Endothelial cell of umbilical vein (primary cell): Measurements from ENCODE around the gene UNC5A. TPM values are rescaled to one million over a fixed set of nuclear protein-coding genes. Genes with fewer than 3 reads are reported as not detected.

ENCODE experiments used
- BruUV-seq: library from RNA; stranded (reverse); fragments of 400-500 nt; replicated peaks from 2 replicates; lab custom pipeline; 2021; lab: Mats Ljungman, UMichigan
- CTCF ChIA-PET: fragments of 300-600, 350-600 bp; sonication (Branson Sonifier 250); formaldehyde crosslinking; loops from one replicate; lab custom pipeline; 2021; ENCODE audit warnings: antibody characterized with exemption, inconsistent platforms; lab: Charles Lee
- POLR2A ChIA-PET: fragments of 300-600, 350-600 bp; sonication (Branson Sonifier 250); formaldehyde crosslinking; loops from one replicate; lab custom pipeline; 2021; ENCODE audit warnings: antibody characterized with exemption, inconsistent platforms; lab: Charles Lee
- DNase-seq: peaks from one replicate; pipeline ENCODE4 v3.0.0-alpha.2; 2011; ENCODE audit warnings: low read depth, low spot score
- FAIRE-seq: peaks from 2 replicates; lab custom pipeline; 2011; peaks lifted over from hg19 to GRCh38; lab: Jason Lieb, UNC
- H2AFZ ChIP-seq: 2 replicates; pipeline ENCODE4 v1.6.0; 2012; ENCODE audit warnings: low read depth, low read length, control low read depth, inconsistent platforms
- H3K27ac ChIP-seq: 2 replicates; pipeline ENCODE4 v1.5.1; 2011; ENCODE audit warnings: low read depth, mild to moderate bottlenecking, control low read depth, low read length, moderate library complexity; ENCODE audit not compliant: insufficient read depth
- H3K27me3 ChIP-seq, 2 experiments: 2 replicates each; pipeline versions ENCODE4 v1.6.0 to v1.6.1; 2011; ENCODE audit warnings: low read length in 2 of 2, mixed read lengths in 1 of 2; ENCODE audit not compliant: control insufficient read depth in 2 of 2, insufficient read depth in 2 of 2
- H3K36me3 ChIP-seq, 2 experiments: 2 replicates in 1 of 2; 3 replicates in 1 of 2; pipeline ENCODE4 v1.5.1; 2011; ENCODE audit warnings: low read length in 2 of 2, mild to moderate bottlenecking in 1 of 2, moderate library complexity in 1 of 2; ENCODE audit not compliant: control insufficient read depth in 2 of 2, insufficient read depth in 2 of 2; ENCODE audit errors: extremely low read depth in 1 of 2
- H3K4me1 ChIP-seq: 3 replicates; pipeline ENCODE4 v1.5.1; 2011; ENCODE audit warnings: mild to moderate bottlenecking, low read length; ENCODE audit not compliant: control insufficient read depth, insufficient read depth; ENCODE audit errors: extremely low read depth
- H3K4me2 ChIP-seq: 2 replicates; pipeline ENCODE4 v1.6.1; 2011; ENCODE audit warnings: low read length, control low read depth, mixed read lengths; ENCODE audit not compliant: insufficient read depth
- H3K4me3 ChIP-seq, 3 experiments: fragments of 200-600 bp in 1 of 3; sonication (generic), shearing (Covaris generic) in 1 of 3; replicated peaks in 1 of 3; 2 replicates each; pipeline ENCODE4 v1.5.1; 2011 to 2016; ENCODE audit warnings: control low read depth in 3 of 3, low read length in 3 of 3, mild to moderate bottlenecking in 2 of 3, inconsistent platforms in 1 of 3, low read depth in 1 of 3, moderate library complexity in 1 of 3; ENCODE audit not compliant: insufficient read depth in 1 of 3
- H3K79me2 ChIP-seq: 2 replicates; pipeline ENCODE4 v1.6.0; 2012; ENCODE audit warnings: low read length, inconsistent platforms; ENCODE audit not compliant: control insufficient read depth, insufficient read depth
- H3K9ac ChIP-seq: replicated peaks from 2 replicates; pipeline ENCODE3; 2011; ENCODE audit warnings: low read length, control low read depth; ENCODE audit not compliant: insufficient read depth; ENCODE audit errors: extremely low read depth
- H3K9me1 ChIP-seq: replicated peaks from 3 replicates; pipeline ENCODE4 v1.6.0; 2011; ENCODE audit warnings: mild to moderate bottlenecking, low read length; ENCODE audit not compliant: control insufficient read depth, insufficient read depth; ENCODE audit errors: extremely low read depth
- H3K9me3 ChIP-seq: replicated peaks from 2 replicates; pipeline ENCODE4 v1.5.1; 2012; ENCODE audit warnings: low read length, inconsistent platforms; ENCODE audit not compliant: control insufficient read depth, insufficient read depth
- H4K20me1 ChIP-seq: replicated peaks from 2 replicates; pipeline ENCODE3; 2011; ENCODE audit warnings: mild to moderate bottlenecking, low read length; ENCODE audit not compliant: control insufficient read depth, insufficient read depth; ENCODE audit errors: extremely low read depth
- EZH2 ChIP-seq: IDR thresholded peaks from 2 replicates; pipeline ENCODE4 v1.6.1; 2012; ENCODE audit warnings: borderline replicate concordance, low read depth, mild to moderate bottlenecking, moderate library complexity, low read length, inconsistent platforms; ENCODE audit not compliant: severe bottlenecking
- FOS ChIP-seq: IDR thresholded peaks from 2 replicates; pipeline ENCODE4 v1.6.1; 2011; ENCODE audit warnings: mild to moderate bottlenecking, low read length, moderate library complexity, borderline replicate concordance; ENCODE audit not compliant: insufficient read depth
- GATA2 ChIP-seq: IDR thresholded peaks from 2 replicates; pipeline ENCODE4 v1.7.0; 2011; ENCODE audit warnings: low read depth, mild to moderate bottlenecking, moderate library complexity, mixed read lengths, low read length; ENCODE audit not compliant: insufficient read length, insufficient read depth
- JUN ChIP-seq: IDR thresholded peaks from 2 replicates; pipeline ENCODE4 v1.6.1; 2011; ENCODE audit warnings: borderline replicate concordance, low read depth; ENCODE audit not compliant: insufficient read length, insufficient read depth
- MYC ChIP-seq: IDR thresholded peaks from one replicate; pipeline ENCODE4 v1.6.1; 2011; ENCODE audit warnings: mild to moderate bottlenecking, low read depth, low read length
- POLR2A ChIP-seq: IDR thresholded peaks from 2 replicates; pipeline ENCODE4 v1.6.1; 2012; ENCODE audit warnings: low read depth, mild to moderate bottlenecking, control low read depth, low read length
- POLR2AphosphoS5 ChIP-seq: IDR thresholded peaks from 2 replicates; pipeline ENCODE4 v1.6.1; 2012; ENCODE audit warnings: low read depth, mild to moderate bottlenecking, control low read depth, low read length, moderate library complexity; ENCODE audit not compliant: insufficient read depth
- dilution Hi-C: fragments of 300-500 bp; cut with MboI; formaldehyde crosslinking; loops from one replicate; pipeline ENCODE4 v1.15.0; 2019; ENCODE audit warnings: low sequenced_read_pairs; ENCODE audit not compliant: extremely low pct_ligation_motif_present
- intact Hi-C: fragments of 100-400 bp; cut with micrococcal nuclease; formaldehyde crosslinking; loops from one replicate; pipeline ENCODE4 v1.10.0; 2022
- polyA plus RNA-seq, 4 experiments: library from polyadenylated mRNA; depleted of rRNA in 3 of 4; stranded (reverse) in 3 of 4; unstranded in 1 of 4; fragments of >200 nt; gene quantifications; 2 replicates each; pipeline versions ENCODE4 v1.2.1 to v1.2.3, GENCODE V29; 2011 to 2012; ENCODE audit warnings: missing spikeins in 1 of 4
- total RNA-seq: library from RNA; stranded (reverse); gene quantifications from 2 replicates; pipeline ENCODE4 v1.2.3, GENCODE V29; 2021
- TF ChIP-seq, protein P1 (sequence below), 2 donors: IDR thresholded peaks; 1 replicate in 1 of 2; 2 replicates in 1 of 2; pipeline ENCODE4 v1.5.1; 2011; ENCODE audit warnings: low read length in 2 of 2, mild to moderate bottlenecking in 2 of 2, moderate library complexity in 2 of 2, control low read depth in 1 of 2, inconsistent platforms in 1 of 2, low read depth in 1 of 2; ENCODE audit not compliant: insufficient read depth in 1 of 2; ENCODE audit errors: extremely low read depth in 1 of 2
- TF ChIP-seq, protein P2 (sequence below): IDR thresholded peaks from 2 replicates; pipeline ENCODE4 v1.6.1; 2011; ENCODE audit not compliant: insufficient read depth, insufficient read length

UNC5A gene
- total and polyA plus RNA-seq, 2 donors (not counting 3 experiments of a cell fraction or from before 2014, with no cell fraction given) = 0.08 to 0.22 TPM

DNA sequence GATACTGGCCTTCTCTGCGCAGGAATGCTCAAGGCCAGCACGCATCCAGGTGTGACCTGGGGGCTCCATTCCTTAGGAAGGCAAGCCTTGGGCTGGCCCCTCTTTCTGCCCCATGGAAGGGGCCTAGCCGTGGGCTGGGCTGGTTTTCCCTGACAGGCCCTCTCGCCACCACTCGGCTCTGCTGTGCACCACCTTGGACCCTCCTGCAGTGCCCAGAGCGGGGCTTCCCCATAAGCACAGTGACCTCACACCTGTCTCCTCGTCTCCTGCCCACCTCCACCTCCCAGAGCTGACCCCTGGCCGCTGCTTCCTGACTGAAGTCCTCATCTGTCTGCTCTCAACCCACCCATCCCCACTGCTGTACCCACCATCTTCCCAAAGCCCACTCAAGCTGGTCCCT lies 21.1 kb downstream of the UNC5A start:
- no peak overlapping the region for H3K4me2 ChIP-seq
- ChIA-PET CTCF (no interaction called here), POLR2A (no interaction called here)
- H3K36me3 ChIP-seq = no peaks in the 10 kb centered on the region
- no peak for DNase-seq
- no peaks in the 10 kb centered on the region for H3K4me1 ChIP-seq
- no TSS peak for BruUV-seq
- no peak for FAIRE-seq
- no peak overlapping the region for H3K4me3 ChIP-seq
- dilution Hi-C loops (no loop called here), intact Hi-C loops (no loop called here)
- no peaks in the 10 kb centered on the region for H3K9me3 ChIP-seq
- no peak for TF ChIP-seq GATA2
- TF ChIP-seq, protein P1, sequence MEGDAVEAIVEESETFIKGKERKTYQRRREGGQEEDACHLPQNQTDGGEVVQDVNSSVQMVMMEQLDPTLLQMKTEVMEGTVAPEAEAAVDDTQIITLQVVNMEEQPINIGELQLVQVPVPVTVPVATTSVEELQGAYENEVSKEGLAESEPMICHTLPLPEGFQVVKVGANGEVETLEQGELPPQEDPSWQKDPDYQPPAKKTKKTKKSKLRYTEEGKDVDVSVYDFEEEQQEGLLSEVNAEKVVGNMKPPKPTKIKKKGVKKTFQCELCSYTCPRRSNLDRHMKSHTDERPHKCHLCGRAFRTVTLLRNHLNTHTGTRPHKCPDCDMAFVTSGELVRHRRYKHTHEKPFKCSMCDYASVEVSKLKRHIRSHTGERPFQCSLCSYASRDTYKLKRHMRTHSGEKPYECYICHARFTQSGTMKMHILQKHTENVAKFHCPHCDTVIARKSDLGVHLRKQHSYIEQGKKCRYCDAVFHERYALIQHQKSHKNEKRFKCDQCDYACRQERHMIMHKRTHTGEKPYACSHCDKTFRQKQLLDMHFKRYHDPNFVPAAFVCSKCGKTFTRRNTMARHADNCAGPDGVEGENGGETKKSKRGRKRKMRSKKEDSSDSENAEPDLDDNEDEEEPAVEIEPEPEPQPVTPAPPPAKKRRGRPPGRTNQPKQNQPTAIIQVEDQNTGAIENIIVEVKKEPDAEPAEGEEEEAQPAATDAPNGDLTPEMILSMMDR (IDR thresholded peaks at IDR 0.05; ENCODE audit: extremely low read depth in 1 of 2, insufficient read depth in 1 of 2, low read depth in 1 of 2, low read length in 2 of 2) = no peak
- no peak for TF ChIP-seq POLR2AphosphoS5
- no peak for TF ChIP-seq EZH2
- TF ChIP-seq, protein P2, sequence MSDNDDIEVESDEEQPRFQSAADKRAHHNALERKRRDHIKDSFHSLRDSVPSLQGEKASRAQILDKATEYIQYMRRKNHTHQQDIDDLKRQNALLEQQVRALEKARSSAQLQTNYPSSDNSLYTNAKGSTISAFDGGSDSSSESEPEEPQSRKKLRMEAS = no peak
- no peak for TF ChIP-seq JUN
- TF ChIP-seq MYC = no peak
- no peak for TF ChIP-seq POLR2A
- no peak for TF ChIP-seq FOS
- no peaks in the 10 kb centered on the region for H4K20me1 ChIP-seq
- H2AFZ ChIP-seq = no peak overlapping the region
- H3K9me1 ChIP-seq = no peaks in the 10 kb centered on the region
- H3K79me2 ChIP-seq = no peaks in the 10 kb centered on the region
- no peak overlapping the region for H3K27ac ChIP-seq
- H3K9ac ChIP-seq = no peak overlapping the region
- no peaks in the 10 kb centered on the region for H3K27me3 ChIP-seq
